ENCODE data around the gene TRIM46.

TRIM46 gene

DNA sequence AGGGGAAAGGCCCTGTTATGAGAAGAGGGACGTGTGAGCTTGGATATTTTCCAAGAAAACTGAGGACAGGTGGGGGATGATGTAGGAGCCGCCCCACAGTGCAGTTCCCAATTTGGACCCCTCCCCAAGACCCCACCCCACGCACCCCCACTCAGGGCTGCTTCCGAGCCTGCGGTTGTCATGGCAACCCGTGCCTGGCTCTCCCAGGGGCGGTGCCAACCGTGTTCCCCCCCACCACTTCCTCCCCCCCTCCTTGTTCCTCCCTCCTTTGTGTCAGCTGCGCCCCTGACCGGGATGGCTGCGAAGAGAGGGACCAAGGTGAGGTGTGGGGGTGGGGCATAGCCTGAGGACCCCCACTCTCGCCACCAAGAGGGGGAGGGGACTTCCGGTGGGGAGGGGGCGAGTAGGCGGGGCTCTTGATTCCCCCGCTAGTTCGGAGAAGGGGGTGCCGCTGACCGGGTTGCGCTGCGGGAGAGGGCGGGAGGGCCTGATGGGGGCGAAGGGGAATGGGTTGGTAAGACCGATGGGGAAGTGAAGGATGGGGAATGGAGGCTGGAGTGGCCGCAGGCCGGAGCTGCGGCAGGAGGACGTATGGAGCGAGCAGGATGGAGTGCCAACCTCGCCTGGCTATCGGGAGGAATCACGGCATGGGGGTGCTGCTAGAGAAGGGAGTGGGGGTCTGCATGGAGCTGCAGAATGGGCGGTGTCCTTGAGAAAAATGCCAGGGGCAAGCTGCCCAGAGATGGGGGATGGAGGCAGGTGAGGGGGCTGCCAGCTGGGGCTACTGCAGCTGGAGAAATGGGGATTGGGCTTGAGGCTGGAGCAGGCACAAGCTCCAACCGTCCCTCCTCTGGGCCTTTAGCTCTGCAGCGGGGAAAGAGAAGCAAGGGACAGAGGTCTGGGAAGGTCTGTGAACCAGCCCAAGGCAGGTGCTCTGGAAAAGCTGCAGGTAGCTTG is 953 bp downstream of the TRIM46 start:
- DNase-seq, result peak; percentile 50

- DNase-seq, result no peak
Measured at GRCh38 chr1:155175281-155175926, 1.8 kb downstream of the TRIM46 start.

GRCh38 chr1:155175927-155176371 is 2.3 kb downstream of the TRIM46 start:
- DNase-seq, result peak; percentile 79

GRCh38 chr1:155176544-155177071 is 3.0 kb downstream of the TRIM46 start:
- DNase-seq, result peak; percentile 94

DNA sequence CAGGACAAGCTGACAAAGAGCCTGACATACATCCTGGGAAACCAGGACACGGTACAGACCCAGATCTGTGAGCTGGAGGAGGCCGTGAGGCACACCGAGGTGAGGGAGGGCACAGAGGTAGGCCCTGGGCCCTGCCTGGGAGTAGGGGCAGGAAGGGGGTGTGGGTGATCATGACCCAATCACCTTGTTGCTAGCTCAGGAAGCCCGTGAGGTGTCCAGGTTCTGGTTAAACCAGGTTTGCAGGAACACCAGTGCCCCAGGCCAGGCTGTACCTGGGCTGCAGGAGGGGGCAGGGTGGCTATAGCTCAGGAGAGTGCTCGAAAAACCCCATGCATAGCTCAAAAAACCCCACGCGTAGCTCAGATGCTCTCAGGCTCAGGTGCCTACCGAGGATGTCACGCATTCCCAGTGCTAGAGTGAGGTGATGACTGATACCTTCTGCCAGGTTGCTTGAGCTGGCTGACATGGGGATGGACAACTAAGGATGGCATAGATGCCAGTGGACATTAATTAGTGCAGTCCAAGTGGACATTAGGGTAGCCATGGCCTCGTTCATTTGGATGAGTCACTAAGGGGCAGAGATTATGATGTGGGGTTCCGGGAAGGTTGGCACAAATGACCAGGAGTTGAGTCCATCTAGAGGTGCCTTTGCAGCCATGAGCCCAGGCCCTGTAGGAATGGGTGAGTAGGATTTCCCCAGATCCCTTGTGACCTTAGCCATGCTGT is 3.7 kb downstream of the TRIM46 start:
- peak; percentile 7 for DNase-seq

GRCh38 chr1:155177918-155178281 is 4.3 kb downstream of the TRIM46 start:
- DNase-seq, result peak; percentile 0

- DNase-seq, result peak; percentile 0
Measured at GRCh38 chr1:155178441-155179111, 4.9 kb downstream of the TRIM46 start.

GRCh38 chr1:155179112-155180031 is 5.7 kb downstream of the TRIM46 start:
- DNase-seq, result peak; percentile 0

DNA sequence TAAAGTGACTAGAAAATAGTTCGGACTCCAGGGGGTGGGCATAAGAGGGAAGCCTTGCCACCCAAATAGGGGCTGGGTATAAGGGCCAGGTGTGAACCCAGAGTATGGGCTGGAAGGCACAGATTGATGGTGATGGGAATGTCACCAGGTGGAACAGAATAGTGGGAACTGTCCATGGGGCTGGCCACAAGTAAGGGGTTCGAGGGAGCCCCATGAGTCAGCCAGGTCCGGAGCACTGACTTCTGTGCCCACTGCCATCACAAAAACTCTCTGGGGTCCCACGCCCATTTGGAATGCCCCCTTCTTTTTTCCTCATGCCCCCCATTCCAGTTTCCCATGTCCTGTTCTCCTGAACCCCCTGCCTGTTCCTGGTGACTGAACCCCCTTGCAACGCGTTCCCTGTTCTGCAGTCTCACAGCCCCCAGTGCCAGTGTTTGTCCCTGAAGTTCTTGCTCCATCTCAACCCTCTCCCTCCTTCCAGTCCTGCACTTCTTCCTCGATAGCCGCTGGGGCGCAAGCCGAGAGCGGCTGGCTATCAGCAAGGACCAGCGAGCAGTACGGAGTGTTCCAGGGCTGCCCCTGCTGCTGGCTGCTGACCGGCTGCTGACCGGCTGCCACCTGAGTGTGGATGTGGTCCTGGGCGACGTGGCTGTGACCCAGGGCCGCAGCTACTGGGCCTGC is 7.9 kb downstream of the TRIM46 start:
- DNase-seq, result no peak

DNA sequence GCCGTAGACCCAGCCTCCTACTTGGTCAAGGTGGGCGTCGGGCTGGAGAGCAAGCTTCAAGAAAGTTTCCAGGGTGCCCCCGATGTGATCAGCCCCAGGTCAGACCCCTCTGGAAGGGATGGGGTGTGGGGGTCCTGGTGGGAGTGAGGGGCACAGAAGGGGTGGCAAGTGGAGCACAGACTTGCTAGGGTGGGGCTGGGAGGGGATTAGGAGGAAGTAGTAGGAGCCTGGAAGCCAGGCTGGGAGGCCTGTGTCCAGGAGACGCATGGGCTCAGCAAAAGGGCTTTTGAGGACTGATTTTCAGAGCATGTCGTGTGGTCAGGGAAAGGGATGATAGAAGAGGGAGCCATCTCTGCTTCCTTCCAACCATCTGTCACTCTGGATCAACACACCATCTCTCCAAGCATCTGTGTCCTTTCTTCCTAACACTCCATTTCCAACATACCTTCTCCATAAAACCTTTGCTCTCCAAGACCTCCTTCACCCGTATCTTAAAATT is 8.5 kb downstream of the TRIM46 start:
- no peak for DNase-seq

- no peak for DNase-seq
Measured at GRCh38 chr1:155183775-155184221, 10.1 kb downstream of the TRIM46 start.

- DNase-seq, result no peak
Measured at GRCh38 chr1:155184351-155184811, 10.7 kb downstream of the TRIM46 start.

DNA sequence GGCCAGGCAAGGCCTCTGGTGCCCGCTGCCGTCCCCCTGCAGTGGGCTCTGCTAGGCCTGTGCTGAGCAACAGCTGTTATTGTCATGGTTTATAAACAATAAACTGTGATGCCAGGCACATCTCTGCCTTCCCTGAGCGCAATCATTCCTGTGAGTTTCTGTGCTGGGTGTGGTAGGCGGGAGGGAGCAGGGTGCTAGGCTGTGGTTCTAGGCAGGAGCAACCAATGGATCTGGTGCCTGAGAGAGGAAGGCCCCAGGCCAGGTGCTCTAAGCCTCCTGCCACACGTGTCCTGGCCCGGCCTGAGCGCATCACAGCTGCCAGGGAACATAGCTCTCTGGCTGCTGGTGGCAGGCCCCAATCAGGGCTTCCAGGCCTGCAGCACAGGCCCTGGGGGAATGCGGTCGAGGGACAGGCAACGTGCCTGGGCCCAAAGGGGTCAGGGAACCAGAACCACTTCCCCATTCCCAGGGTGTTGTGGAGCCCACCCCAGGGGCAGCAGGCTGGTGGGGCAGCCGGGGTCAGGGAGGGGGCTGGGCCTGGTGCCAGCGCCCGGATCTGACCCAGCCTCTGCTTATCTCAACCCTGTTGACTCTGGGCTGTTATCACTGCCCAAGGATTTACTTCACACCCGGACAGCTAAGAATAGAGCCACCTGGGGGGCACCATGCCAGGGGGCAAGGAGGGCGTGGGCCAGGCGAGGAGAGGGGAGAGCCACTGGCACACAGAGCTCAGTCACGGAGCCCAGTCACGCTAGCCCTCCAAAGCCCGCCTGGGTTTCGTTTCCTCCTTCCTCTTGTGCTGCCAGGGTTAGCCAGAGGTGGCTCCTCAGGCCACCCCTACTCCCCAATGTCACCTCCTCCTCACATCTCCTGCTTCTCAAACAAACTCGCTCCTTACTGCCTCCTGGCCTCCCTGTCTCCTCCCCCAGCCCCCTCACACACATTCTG is 11.5 kb downstream of the TRIM46 start:
- peak; percentile 71 for DNase-seq

DNA sequence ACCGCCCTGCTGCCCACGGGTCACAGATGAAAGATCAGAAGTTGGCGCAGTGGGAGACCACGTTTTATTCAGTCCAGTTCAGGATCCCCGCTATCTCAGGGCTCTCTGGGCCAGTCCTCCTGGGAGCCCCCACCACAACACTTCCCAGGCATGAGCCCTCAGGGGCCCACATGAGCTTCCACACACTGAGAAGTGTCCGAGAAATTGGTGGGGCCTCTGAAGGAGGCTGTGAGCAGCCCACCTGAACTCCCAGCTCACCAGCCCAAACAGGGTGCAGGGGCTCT is 12.1 kb downstream of the TRIM46 start:
- DNase-seq, result no peak

DNA sequence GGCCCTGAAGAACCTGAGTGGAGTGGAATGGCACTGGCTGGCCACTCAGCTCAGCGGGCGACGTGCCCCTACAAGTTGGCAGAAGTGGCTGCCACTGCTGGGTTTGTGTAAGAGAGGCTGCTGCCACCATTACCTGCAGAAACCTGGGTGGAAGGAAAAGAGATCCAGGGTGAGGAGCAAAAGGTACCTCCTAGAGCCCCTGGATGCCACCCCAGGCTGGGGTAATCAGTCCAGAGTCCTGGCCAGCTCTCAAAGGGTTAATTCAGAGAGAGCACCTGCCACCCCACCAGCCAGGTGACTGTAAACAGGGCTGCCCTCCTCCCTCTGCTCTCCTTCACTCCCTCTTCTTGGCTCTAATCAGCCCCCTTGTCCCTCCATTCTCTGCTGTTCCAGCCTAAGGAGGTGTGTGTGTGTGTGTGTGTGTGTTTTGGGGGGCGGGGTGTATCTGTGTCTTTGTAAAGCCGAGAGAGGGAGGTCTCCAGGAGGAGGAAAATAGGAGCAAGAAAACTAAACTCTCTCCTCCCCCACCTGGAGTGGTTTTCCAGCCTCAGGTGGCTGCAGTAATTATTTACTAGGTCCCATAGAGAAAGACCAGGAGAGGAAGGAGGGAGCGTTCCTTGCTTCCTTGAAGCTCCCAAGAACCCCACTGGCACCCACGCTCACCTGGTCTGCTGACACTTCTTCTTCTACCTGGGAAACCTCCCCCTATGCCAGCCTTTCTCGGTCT is 12.6 kb downstream of the TRIM46 start:
- no peak for DNase-seq

DNA sequence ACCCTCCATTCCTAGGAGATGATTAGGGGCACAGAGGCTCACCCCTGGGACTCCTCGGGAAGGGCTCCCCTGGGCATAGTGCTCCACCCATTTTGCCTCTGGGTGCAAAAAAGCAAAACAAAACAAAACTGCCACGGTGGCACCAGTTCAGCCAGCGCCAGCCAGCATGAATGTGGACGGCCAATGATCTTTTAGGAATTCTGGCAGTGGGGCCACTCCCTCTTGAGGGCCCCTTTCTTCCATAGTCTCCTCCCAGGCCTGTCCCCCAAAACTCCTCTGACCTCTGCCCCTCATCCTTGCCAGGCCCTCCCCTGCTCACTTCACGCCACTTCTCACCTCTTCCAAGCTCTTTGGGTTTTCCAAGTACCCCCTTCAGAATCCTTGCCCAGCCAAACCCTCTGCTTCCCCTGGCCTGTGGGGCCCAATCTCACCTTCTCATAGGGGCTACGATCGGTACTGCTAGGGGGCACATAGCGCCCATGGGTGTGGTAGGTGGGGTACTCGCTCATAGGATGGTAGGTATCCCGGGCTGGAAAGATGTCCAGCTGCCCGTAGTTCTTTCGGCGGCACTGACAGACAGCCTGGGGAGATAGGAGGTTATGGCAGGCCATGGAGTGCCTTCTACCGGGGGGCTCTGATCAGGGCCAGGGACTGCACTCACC is 13.3 kb downstream of the TRIM46 start:
- no peak for DNase-seq

DNA sequence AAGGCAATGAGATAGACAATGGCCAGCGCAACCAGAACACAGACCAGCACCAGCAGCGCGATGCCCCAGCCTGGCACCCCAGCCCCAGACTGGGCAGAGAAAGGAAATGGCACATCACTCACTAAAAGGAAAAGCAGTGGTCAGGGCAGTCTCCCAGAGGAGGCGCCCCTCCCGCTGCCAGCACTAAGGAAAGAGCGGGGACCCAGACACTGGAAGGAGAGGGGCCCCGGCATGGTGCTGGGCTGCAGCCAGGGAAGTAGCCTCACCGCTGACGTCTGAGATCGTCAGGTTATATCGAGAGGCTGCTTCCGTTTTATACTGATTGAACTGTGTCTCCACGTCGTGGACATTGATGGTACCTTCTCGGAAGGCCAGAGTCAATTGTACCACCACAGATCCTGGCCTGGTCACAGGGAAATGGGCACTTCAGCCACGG is 13.8 kb downstream of the TRIM46 start:
- no peak for DNase-seq

DNA sequence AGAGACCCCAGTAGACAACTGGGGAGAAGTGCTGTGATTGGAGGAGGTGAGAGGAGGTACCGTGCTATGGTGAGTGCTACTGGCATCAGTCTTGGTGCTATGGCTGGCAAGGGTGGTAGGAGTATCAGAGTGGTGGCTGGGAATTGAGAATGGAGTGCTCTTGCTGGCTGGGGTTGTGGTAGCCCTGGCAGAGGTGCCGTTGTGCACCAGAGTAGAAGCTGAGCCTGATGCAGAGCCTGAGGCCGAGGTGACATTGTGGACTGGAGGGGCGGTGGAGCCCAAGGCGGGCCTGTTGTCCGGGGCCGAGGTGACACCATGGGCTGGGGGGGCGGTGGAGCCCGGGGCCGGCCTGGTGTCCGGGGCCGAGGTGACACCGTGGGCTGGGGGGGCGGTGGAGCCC is 14.6 kb downstream of the TRIM46 start:
- no peak for DNase-seq
